Iris pigment epithelial cell (primary cell): ENCODE results near the gene SPRYD3.
"Not testable (repeated sequence)": the region's sequence is repeated elsewhere in the genome, so short reads cannot be mapped to it uniquely, and the experiment has no call there.

Source experiments
- DNase-seq: peaks from one replicate; pipeline ENCODE4 v3.0.0-alpha.2; 2011; ENCODE audit warnings: low read depth

The SPRYD3 gene

GRCh38 chr12:53051881-53052412, 27.2 kb downstream of the SPRYD3 start:
- DNase-seq: no peak

- DNase-seq: peak; percentile 91
Observed at GRCh38 chr12:53051058-53051880, 27.9 kb downstream of the SPRYD3 start.

- no peak for DNase-seq
Observed at GRCh38 chr12:53050426-53051057, 28.6 kb downstream of the SPRYD3 start.

GRCh38 chr12:53049571-53050318, 29.4 kb downstream of the SPRYD3 start, which contains the start of gene TNS2:
Gene TNS2, plus strand, starts transcription at chr12:53050065. Its CDS starts 121 bp downstream, at chr12:53050186.
- peak; percentile 37 for DNase-seq

- peak; percentile 41 for DNase-seq
Observed at GRCh38 chr12:53048780-53049401, 30.3 kb downstream of the SPRYD3 start.

GRCh38 chr12:53048033-53048779, 31.0 kb downstream of the SPRYD3 start:
- no peak for DNase-seq

- peak; percentile 72 for DNase-seq
Observed at GRCh38 chr12:53047221-53048032, 31.8 kb downstream of the SPRYD3 start.

- DNase-seq: peak; percentile 79
Observed at GRCh38 chr12:53046655-53047220, 32.5 kb downstream of the SPRYD3 start.

- no peak for DNase-seq
Observed at GRCh38 chr12:53045696-53046045, 33.5 kb downstream of the SPRYD3 start.

- DNase-seq: no peak
Observed at GRCh38 chr12:53044896-53045695, 34.1 kb downstream of the SPRYD3 start.

GRCh38 chr12:53044052-53044581, 35.1 kb downstream of the SPRYD3 start:
- DNase-seq: no peak

- no peak for DNase-seq
Observed at GRCh38 chr12:53042607-53043454, 36.4 kb downstream of the SPRYD3 start.

- no peak for DNase-seq
Observed at GRCh38 chr12:53039851-53040250, 39.3 kb downstream of the SPRYD3 start.

GRCh38 chr12:53036802-53037201, 42.4 kb downstream of the SPRYD3 start:
- no peak for DNase-seq

GRCh38 chr12:53034459-53034858, 44.7 kb downstream of the SPRYD3 start:
- DNase-seq: peak; percentile 42

- DNase-seq: not testable (repeated sequence)
Observed at GRCh38 chr12:53033832-53034231, 45.4 kb downstream of the SPRYD3 start.

- DNase-seq: no peak
Observed at GRCh38 chr12:53031616-53032015, 47.6 kb downstream of the SPRYD3 start.

GRCh38 chr12:53027014-53027413, 52.2 kb downstream of the SPRYD3 start:
- DNase-seq: not testable (repeated sequence)
